ENCODE data around the gene LITAFD.

LITAFD gene

DNA sequence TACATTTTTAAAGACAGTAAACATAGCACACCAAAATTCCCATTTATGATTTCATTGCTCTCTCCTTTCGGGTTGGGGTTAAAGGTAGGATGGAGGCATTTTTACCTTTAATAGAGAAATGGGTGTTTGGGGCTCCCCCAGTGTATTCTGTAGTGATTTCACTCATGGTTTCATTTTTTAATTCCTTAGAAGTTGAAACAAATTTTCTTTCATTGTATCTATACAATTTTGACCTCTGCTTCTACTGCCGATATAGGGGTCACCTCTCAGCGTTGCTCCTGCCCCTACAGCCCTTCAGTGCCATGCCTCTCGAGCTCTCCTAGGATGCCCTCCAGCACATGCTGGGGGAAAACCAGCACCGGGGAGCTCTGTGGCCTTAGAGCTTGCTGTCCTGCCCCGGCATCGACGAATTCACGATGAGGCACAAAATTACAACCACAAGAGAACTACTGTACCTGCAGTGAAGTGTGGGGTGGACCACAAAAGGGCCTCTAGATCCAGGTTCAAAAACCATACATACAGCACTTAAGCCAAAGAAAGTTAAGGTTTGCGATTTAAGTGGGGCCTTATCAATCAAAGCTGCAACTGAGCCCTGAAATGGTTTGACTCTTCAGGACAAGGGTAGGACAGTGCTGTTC lies 39.3 kb downstream of the LITAFD start:
- no peak for DNase-seq

DNA sequence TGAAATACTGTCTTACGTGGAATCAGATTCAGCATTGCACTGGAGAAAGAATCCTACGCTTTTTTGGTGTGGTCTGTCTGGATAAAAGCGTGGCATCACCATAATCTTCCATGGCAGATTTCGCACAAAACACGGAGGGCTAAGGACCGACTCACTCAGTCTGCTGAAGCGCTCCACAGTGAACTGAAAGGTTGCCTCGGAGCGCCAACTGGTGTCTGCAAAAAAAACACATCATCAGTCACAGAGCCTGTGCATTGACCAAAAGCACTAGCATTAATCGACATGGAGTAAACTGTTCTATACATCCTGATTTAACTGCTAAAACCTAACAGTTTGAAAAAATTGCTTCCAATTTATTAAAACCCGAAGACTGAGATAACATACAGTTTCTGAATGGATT lies 41.0 kb downstream of the LITAFD start:
- DNase-seq = no peak

DNA sequence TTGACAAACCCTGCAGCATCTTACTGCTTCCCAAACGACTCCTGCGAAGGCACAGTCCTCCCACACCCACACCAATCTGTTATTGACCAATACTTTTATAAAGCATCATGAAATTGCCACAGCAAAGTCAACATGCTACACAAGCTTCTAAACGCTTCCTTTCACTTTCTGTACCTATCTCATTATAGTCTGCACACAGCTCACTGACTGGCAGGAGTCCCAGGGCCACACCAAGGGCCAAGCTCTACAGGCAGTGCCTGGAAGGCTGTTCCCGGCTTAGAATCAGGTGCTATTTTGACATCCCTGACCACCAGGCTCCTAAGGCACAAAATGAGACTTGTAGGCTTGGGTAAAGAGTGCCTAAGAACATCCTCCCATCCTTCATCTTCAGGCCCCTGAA lies 42.1 kb downstream of the LITAFD start:
- DNase-seq = no peak

DNA sequence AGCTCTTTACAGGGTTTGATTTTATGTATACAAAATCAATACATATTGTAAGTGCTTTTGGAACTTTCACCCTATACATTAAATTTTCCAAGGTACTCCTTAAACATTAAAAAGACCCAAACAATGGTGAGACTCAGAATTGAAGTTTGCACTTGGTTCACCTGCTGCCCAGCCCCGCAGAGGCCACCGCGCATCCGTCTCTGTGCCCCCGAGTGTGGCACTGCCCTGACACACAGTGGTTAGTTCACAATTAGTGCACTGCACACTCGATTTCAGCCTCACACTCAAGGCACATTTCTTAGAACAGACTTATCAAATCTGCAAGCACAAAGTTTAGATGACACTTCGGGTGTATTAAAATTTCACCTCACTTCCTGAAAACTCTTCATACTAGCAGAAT lies 43.3 kb downstream of the LITAFD start:
- DNase-seq = no peak

DNA sequence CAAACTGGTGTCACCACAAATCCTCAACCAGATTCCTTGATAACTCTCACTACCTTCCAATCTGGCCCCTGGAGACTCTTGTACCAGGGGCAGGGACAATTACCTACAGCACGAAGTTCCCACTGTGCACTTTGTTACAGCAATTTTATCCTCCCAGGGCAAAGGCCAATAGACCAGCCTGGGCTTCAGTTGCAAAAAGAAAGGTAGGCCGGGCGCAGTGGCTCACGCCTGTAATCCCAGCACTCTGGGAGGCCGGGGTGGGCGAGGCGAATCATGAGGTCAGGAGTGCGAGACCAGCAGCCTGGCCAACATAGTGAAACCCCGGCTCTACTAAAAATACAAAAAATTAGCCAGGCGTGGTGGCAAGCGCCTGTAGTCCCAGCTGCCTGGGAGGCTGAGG lies 44.7 kb downstream of the LITAFD start:
- no peak for DNase-seq

DNA sequence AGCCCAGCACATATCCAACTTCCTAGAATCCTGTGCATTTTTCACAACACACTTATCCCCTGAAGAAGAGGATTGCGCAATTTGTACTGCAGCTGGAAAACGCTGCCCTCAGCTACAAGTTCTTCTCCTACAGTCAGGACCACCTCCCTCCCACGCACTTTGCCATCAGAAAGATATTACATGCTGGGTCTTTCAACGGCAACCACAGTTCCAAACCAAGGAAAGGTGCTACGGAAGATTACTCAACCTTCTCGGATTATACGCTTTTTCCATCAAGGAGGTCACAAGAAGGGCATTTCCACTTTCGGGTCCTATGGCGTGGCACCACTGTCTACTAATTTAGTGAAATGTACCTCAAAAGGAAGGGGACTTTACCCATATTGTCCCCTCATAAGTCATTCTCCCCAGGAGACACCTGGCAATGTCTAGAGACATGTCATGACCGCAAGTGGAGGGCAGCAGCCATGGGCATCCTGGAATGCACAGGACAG lies 46.4 kb downstream of the LITAFD start:
- no peak for DNase-seq

DNA sequence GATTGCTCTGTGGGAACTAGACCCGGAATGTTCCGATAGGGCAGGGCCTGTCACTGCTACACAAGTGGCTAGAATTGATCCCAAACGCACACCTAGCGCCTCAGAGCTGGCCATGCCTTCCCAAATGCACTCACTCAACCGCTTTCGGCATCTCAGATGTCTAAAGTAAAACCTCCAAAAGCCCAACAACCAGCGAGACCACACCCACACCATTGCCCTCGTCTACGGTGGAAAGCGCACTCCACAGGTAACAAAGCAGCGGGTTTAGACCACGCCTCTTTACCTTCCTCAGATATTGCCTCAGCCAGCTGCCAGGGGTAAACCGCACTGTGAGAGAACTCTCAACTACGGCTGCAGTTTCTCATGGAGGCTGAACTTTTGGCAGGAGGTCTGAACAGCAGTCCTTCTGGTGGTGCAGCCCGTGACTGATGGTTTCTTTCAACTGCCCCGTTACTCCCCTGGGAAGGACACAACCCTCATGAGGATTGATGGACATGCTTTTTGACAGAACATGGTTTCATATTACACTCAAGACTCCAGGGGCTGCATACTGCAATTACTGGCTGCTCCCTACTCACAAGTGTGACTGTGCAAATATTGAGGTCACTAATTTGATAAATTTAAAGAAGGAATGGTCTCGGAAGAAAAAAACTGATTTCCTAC lies 47.1 kb downstream of the LITAFD start:
- no peak for DNase-seq

DNA sequence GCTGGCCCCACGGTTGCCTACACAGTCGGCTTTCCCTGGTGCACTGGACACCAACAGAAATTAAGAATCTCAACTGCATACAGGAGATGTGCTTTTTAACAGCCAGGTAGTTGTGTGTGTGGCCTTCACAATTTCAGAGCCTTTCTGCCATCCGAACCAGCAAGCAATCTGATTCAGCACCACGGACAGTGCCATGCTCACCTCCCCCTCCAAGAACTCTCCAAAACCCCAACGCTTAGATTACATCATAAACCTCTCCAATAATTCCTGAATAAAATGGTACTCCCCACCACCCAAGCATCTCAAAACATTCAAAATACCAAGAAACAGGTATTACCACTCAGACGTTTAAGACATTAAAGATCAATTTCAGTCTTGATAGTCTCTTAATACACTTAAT lies 49.7 kb downstream of the LITAFD start:
- peak; percentile 79 for DNase-seq

DNA sequence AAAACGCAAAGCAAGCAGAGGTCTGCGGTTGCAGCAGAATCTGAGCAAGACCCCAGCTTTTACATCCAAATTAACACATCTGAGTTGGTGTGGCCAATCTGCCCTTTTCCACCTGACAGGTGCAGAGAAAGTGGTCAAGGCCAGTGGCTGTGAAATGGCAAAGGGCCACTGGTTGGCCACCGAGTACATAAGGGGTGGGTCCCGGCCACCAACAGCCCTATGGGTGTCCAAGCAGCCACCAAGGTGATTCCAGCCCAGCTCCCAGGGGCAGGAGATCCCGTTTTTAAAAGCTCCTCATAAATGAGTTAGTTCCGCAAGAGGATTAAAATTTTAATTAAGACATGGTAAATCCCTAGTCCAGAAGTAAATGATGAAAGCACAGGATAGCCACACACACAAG lies 52.5 kb downstream of the LITAFD start:
- DNase-seq = no peak
